Tibial nerve (tissue), 4 donors: Measurements from ENCODE around the gene RNF217.

Experiments used
- CTCF ChIP-seq, 5 experiments: fragments of 200-600 bp in 3 of 5; fragments of 450-650 bp in 2 of 5; sonication (generic) in 3 of 5; IDR thresholded peaks; one replicate each; pipeline ENCODE4 v1.5.1; 2016 to 2019; ENCODE audit warnings: antibody characterized with exemption in 5 of 5, mild to moderate bottlenecking in 3 of 5, moderate library complexity in 2 of 5
- EP300 ChIP-seq, 2 donors: sonication (generic); formaldehyde crosslinking; IDR thresholded peaks; one replicate each; pipeline ENCODE4 v1.6.1; 2017; ENCODE audit warnings: antibody characterized with exemption in 2 of 2, mild to moderate bottlenecking in 1 of 2
- POLR2A ChIP-seq, 2 donors: fragments of 450-650 bp; IDR thresholded peaks; one replicate each; pipeline ENCODE4 v1.6.1; 2017; ENCODE audit warnings: antibody characterized with exemption in 2 of 2, mild to moderate bottlenecking in 2 of 2, moderate library complexity in 2 of 2

GRCh38 chr6:125063307-125063706, 101.1 kb downstream of the RNF217 start:
- TF ChIP-seq CTCF (IDR thresholded peaks at IDR 0.05) = no peak
- no peak for TF ChIP-seq POLR2A (IDR thresholded peaks at IDR 0.05)
- TF ChIP-seq EP300 (IDR thresholded peaks at IDR 0.05) = no peak
